Natural killer cell (primary cell): Measurements from ENCODE around the gene PTPRK. TPM values are rescaled to one million over a fixed set of nuclear protein-coding genes. Genes with fewer than 3 reads are reported as not detected.

ENCODE experiments used
- ATAC-seq, 3 donors: fragments of 150-1000 bp in 2 of 3; fragments of 200-7000 bp in 1 of 3; cut with Tn5 transposase; 1 replicate in 1 of 3; 2 replicates in 2 of 3; pipeline ENCODE4 v1.10.0; 2021; ENCODE audit warnings: mild to moderate bottlenecking in 2 of 3, moderate library complexity in 2 of 3
- DNase-seq, 2 donors: peaks; one replicate each; pipeline versions ENCODE4 v3.0.0 to v3.0.0-alpha.2; 2013 to 2021; ENCODE audit warnings: mixed read lengths in 1 of 2
- H3K27ac ChIP-seq: one replicate; pipeline ENCODE4 v1.5.1; 2013; ENCODE audit warnings: mild to moderate bottlenecking, low read length
- H3K27me3 ChIP-seq: one replicate; pipeline ENCODE4 v1.6.1; 2013; ENCODE audit warnings: low read length; ENCODE audit not compliant: control insufficient read depth, insufficient read depth
- H3K36me3 ChIP-seq: one replicate; pipeline ENCODE4 v1.6.1; 2013; ENCODE audit warnings: low read length; ENCODE audit not compliant: control insufficient read depth, insufficient read depth
- H3K4me1 ChIP-seq: one replicate; pipeline ENCODE4 v1.6.1; 2013; ENCODE audit warnings: low read length; ENCODE audit not compliant: control insufficient read depth, insufficient read depth
- H3K4me3 ChIP-seq: one replicate; pipeline ENCODE4 v1.5.1; 2013; ENCODE audit warnings: low read length
- H3K9me3 ChIP-seq: one replicate; pipeline ENCODE4 v1.6.1; 2013; ENCODE audit warnings: low read length; ENCODE audit not compliant: control insufficient read depth, insufficient read depth
- H3K27ac Mint-ChIP-seq, 2 donors: one replicate each; pipeline ENCODE4 v1.8.0; 2022; ENCODE audit warnings: mild to moderate bottlenecking in 2 of 2, mixed read lengths in 2 of 2, moderate library complexity in 1 of 2
- H3K27me3 Mint-ChIP-seq, 2 donors: one replicate each; pipeline ENCODE4 v1.8.0; 2022; ENCODE audit warnings: low read depth in 2 of 2, mixed read lengths in 2 of 2
- H3K36me3 Mint-ChIP-seq: one replicate; pipeline ENCODE4 v1.8.0; 2022; ENCODE audit warnings: mixed read lengths
- H3K4me1 Mint-ChIP-seq, 2 donors: one replicate each; pipeline ENCODE4 v1.8.0; 2022; ENCODE audit warnings: mixed read lengths in 2 of 2
- H3K4me3 Mint-ChIP-seq: one replicate; pipeline ENCODE4 v1.8.0; 2022; ENCODE audit warnings: mild to moderate bottlenecking, moderate library complexity, mixed read lengths
- H3K9me3 Mint-ChIP-seq, 2 donors: one replicate each; pipeline ENCODE4 v1.8.0; 2022; ENCODE audit warnings: mixed read lengths in 2 of 2
- WGBS: methylation state at CpG from one replicate; pipeline ENCODE4 v1.1.7; 2013; ENCODE audit warnings: missing lambda C conversion rate; ENCODE audit not compliant: insufficient coverage; 5-methylcytosine and 5-hydroxymethylcytosine counted together
- intact Hi-C: fragments of 100-400 bp; cut with micrococcal nuclease; formaldehyde crosslinking; loops from one replicate; pipeline ENCODE4 v1.14.2; 2022
- total RNA-seq, 4 donors: library from RNA; stranded (reverse); fragments of 120-200 nt in 1 of 4; gene quantifications; one replicate each; pipeline versions ENCODE4 v1.2.3 to v1.2.4, GENCODE V29; 2013 to 2022
- TF ChIP-seq, protein P1 (sequence below): fragments of 200-600 bp; IDR thresholded peaks from one replicate; pipeline ENCODE4 v1.8.0; 2022; ENCODE audit warnings: antibody characterized with exemption

PTPRK gene
- total RNA-seq, 3 donors from 2014 or later (not counting 1 experiment from before 2014, with no cell fraction given), result 0.14 to 1.2 (median 0.95) TPM

- H3K27me3 ChIP-seq, result no peaks in the 10 kb centered on the region
- ATAC-seq (no peak), DNase-seq (no peak)
- Mint-ChIP-seq H3K4me1 (peaks cover 5 to 11% of the 10 kb centered on the region in 2 donors), H3K27me3 (no peaks in the 10 kb centered on the region), H3K27ac (no peak overlapping the region), H3K36me3 (no peaks in the 10 kb centered on the region), H3K9me3 (no peaks in the 10 kb centered on the region), H3K4me3 (no peak overlapping the region)
- H3K36me3 ChIP-seq, result no peaks in the 10 kb centered on the region
- H3K4me1 ChIP-seq, result no peaks in the 10 kb centered on the region
- no peak overlapping the region for H3K27ac ChIP-seq
- TF ChIP-seq, protein P1, sequence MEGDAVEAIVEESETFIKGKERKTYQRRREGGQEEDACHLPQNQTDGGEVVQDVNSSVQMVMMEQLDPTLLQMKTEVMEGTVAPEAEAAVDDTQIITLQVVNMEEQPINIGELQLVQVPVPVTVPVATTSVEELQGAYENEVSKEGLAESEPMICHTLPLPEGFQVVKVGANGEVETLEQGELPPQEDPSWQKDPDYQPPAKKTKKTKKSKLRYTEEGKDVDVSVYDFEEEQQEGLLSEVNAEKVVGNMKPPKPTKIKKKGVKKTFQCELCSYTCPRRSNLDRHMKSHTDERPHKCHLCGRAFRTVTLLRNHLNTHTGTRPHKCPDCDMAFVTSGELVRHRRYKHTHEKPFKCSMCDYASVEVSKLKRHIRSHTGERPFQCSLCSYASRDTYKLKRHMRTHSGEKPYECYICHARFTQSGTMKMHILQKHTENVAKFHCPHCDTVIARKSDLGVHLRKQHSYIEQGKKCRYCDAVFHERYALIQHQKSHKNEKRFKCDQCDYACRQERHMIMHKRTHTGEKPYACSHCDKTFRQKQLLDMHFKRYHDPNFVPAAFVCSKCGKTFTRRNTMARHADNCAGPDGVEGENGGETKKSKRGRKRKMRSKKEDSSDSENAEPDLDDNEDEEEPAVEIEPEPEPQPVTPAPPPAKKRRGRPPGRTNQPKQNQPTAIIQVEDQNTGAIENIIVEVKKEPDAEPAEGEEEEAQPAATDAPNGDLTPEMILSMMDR, result no peak
- H3K4me3 ChIP-seq, result no peak overlapping the region
- intact Hi-C loops, result no loop called here
- no peaks in the 10 kb centered on the region for H3K9me3 ChIP-seq
- WGBS, result 97% methylated on average over 7 of the region's 8 CpGs
These were observed 204.0 kb downstream of the PTPRK start for GRCh38 chr6:128316258-128316929.

DNA sequence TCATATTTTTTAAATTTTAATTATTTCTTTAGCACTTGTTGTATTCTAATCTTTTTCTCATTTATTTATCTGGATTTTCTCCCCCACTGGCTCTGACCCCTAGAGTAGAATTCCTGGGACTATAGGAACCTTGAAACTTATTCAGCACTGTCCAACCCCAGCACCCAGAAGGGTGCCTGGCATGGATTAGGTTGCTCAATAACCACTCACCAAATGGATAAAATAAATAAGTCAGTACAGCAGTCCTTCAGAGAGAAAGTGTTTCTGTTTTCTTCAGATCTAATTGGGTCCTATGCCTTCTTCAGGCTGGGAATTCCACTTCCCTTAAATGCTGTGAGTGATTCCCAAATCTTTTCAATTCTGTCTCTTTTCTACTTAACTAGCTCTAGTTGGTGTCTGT lies 206.2 kb downstream of the PTPRK start:
- no peak for ATAC-seq
- Histone ChIP-seq H3K4me1 (no peaks in the 10 kb centered on the region), H3K4me3 (no peak overlapping the region), H3K36me3 (no peaks in the 10 kb centered on the region), H3K27me3 (no peaks in the 10 kb centered on the region), H3K9me3 (no peaks in the 10 kb centered on the region), H3K27ac (no peak overlapping the region)
- H3K4me3 Mint-ChIP-seq, result no peak overlapping the region
- no peaks in the 10 kb centered on the region for H3K36me3 Mint-ChIP-seq
- peaks cover 5 to 11% of the 10 kb centered on the region in 2 donors for H3K4me1 Mint-ChIP-seq
- no peak overlapping the region for H3K27ac Mint-ChIP-seq
- H3K27me3 Mint-ChIP-seq, result no peaks in the 10 kb centered on the region
- DNase-seq, result no peak
- TF ChIP-seq, protein P1, result no peak
- intact Hi-C loops, result no loop called here
- H3K9me3 Mint-ChIP-seq, result no peaks in the 10 kb centered on the region

DNA sequence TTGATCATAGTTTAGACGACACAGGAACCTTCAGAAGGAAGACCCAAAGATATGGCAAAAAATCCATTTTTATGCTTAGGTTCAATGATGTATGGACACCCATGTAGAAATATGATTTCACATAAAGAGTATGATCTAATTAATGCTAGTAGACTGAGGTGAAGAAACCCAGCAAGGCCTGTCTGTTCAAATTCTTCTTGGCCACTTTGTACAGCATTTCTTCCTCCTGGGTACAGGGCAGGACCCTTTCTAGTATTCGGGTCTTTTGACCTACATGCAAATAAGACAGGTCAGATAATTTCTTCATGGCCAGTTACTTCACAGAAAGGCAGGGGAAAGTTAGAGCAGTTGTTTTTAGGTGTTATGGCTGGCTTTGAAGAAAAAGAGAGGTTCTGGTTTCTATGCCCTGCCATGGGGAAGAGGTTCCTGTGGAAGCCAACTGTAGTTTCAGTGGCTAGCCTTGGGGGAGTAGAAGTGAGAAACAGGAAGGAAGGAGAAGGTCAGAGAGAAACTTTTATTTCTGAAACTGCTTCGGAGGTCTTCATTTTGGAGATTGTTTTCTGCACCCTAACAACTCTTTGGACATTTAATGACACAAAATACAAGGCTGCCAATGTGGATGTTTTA lies 208.3 kb downstream of the PTPRK start:
- H3K36me3 ChIP-seq, result no peaks in the 10 kb centered on the region
- TF ChIP-seq, protein P1, result no peak
- ATAC-seq, result no peak
- Mint-ChIP-seq H3K4me3 (no peak overlapping the region), H3K27me3 (no peaks in the 10 kb centered on the region), H3K27ac (no peak overlapping the region), H3K36me3 (no peaks in the 10 kb centered on the region), H3K9me3 (no peaks in the 10 kb centered on the region), H3K4me1 (peaks cover 5 to 11% of the 10 kb centered on the region in 2 donors)
- no peaks in the 10 kb centered on the region for H3K4me1 ChIP-seq
- H3K4me3 ChIP-seq, result no peak overlapping the region
- DNase-seq, result no peak
- H3K27ac ChIP-seq, result no peak overlapping the region
- H3K9me3 ChIP-seq, result no peaks in the 10 kb centered on the region
- WGBS, result 52% methylated on average over 3 of the region's 3 CpGs
- H3K27me3 ChIP-seq, result no peaks in the 10 kb centered on the region
- intact Hi-C loops, result no loop called here

GRCh38 chr6:128310451-128310850 lies 209.9 kb downstream of the PTPRK start:
- no peaks in the 10 kb centered on the region for H3K9me3 ChIP-seq
- ATAC-seq (no peak), DNase-seq (no peak)
- intact Hi-C loops, result no loop called here
- no peak overlapping the region for H3K27ac ChIP-seq
- H3K4me3 ChIP-seq, result no peak overlapping the region
- H3K27me3 ChIP-seq, result no peaks in the 10 kb centered on the region
- peaks cover 5 to 11% of the 10 kb centered on the region in 2 donors for H3K4me1 Mint-ChIP-seq
- no peaks in the 10 kb centered on the region for H3K36me3 ChIP-seq
- 55% methylated on average over 2 of the region's 2 CpGs for WGBS
- no peaks in the 10 kb centered on the region for H3K36me3 Mint-ChIP-seq
- H3K4me1 ChIP-seq, result no peaks in the 10 kb centered on the region
- H3K9me3 Mint-ChIP-seq, result peaks cover 0 to 2% of the 10 kb centered on the region in 2 donors
- H3K4me3 Mint-ChIP-seq, result no peak overlapping the region
- H3K27ac Mint-ChIP-seq, result no peak overlapping the region
- H3K27me3 Mint-ChIP-seq, result no peaks in the 10 kb centered on the region
- TF ChIP-seq, protein P1, result no peak
